ENCODE results near the gene SYNJ2.

The SYNJ2 gene

DNA sequence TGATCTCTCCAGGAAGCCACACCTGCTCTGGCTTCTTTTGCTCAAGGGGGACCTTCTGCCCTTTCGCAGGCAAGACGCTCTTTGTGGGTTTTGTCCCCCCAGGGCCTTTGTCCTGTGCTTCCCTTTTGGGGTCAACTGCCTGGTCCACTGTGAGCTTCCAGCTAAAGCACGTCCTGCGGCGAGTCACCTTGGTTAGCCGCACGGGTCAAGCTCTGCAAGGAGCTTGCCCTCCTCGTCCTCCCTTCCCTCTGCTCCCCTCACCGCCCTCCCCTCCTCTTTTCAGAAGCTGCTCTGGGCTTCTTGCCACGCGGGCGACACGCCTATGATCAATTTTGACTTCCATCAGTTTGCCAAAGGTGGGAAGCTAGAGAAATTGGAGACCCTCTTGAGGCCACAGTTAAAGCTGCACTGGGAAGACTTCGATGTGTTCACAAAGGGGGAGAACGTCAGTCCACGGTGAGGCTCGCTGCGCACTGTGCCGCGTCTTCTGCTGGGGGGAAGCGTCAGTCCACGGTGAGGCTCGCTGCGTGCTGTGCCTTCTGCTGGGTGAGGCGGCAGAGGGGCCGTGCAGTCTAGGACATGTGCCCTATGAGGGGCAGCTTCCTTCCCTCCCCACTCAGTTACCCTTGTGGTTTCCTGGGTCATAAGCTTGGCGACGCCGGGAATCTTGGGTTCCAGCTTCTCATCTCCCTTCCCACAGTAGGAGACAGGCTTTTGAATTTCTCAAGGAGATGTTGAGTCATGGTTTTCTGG, 80.2 kb downstream of the SYNJ2 start:
- FAIRE-seq: no peak

DNA sequence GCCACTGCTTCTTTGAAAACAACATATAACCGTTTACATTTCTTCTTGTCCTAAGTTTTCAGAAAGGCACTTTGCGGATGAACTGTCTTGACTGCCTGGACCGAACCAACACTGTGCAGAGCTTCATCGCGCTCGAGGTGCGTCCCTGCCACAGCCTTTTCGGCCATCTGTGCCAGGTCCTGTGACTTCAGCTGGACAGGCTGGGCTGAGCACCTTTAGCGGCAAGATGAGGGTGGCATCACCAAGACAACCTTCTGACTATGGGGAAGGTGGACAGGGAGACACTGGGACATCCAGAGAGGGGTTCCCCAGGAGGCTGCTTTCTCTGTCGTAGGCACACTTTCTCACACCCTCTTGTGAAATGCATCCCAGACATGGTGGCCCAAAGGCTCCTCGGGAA, 82.1 kb downstream of the SYNJ2 start:
- FAIRE-seq: no peak

DNA sequence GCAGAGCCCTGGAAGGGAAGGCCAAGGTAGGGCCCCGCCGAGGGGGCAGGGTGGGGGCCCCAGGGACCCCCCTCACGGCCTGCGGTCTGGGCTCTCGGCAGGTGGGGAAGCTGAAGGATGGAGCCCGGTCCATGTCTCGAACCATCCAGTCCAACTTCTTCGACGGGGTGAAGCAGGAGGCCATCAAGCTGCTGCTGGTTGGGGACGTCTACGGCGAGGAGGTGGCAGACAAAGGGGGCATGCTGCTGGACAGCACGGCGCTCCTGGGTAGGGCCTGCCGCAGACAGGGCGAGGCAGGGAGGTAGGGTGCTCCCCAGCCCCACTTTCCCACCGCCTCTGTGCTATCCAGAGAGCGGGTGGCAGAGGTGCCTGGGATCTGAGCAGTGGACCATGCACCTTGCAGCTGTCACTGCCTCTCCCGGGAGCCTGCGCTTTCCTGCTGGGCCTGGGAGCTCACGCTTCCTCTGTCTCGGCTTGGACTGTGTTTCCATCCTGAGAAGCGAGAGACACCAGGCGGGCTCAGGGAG, 83.1 kb downstream of the SYNJ2 start:
- FAIRE-seq: no peak

DNA sequence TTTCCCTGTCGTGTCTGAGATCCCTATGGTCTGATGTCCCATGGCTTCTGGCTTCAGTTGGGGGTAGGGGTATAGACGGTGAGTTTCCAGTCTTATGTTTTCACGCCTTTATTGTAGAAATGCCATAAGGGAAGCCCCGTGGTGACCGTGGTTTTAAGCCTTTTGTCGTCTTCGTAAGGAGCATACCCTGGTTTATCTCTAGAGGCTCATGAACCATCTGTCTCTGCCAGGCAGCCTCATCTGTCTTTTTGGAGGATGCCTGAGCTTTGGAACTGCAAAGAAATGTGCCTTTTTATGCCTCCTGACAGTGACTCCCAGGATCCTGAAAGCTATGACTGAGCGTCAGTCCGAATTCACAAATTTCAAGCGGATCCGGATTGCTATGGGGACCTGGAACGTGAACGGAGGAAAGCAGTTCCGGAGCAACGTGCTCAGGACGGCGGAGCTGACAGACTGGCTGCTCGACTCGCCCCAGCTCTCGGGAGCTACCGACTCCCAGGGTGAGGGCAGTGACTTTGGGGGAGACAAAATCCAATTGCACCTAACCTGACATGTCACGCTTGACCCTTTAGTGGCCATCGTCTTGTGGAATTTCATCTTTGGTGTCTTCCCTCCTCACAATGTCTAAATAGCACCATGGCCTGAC, 84.6 kb downstream of the SYNJ2 start:
- FAIRE-seq: no peak

DNA sequence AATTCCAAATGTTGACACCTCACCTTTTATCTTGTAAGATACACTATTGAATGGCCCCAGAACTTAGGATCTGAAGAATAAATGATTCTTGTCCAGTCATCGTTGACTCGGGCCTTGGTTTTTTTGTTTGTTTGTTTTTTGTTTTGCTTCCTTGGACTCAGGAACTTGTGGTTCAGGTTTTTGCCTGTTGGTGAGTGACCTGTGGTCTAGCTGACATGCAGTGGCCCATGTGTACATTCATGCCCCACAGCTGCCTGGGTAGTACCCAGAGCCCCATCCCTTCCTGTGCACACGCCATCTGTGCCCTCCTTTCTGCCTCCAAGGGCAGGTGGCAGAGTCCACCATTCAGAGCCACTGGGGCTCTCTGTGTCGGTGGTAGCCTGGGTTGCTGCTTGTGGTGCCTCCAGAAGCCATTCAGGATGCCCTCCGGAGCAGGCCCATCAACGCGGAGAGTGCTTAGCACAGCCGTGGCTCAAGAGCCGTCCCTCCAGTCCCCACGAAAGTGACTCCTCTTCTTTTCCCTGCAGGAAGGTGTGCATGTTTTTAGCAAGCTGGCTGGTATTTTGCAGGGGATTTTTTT, 85.9 kb downstream of the SYNJ2 start:
- FAIRE-seq: no peak

DNA sequence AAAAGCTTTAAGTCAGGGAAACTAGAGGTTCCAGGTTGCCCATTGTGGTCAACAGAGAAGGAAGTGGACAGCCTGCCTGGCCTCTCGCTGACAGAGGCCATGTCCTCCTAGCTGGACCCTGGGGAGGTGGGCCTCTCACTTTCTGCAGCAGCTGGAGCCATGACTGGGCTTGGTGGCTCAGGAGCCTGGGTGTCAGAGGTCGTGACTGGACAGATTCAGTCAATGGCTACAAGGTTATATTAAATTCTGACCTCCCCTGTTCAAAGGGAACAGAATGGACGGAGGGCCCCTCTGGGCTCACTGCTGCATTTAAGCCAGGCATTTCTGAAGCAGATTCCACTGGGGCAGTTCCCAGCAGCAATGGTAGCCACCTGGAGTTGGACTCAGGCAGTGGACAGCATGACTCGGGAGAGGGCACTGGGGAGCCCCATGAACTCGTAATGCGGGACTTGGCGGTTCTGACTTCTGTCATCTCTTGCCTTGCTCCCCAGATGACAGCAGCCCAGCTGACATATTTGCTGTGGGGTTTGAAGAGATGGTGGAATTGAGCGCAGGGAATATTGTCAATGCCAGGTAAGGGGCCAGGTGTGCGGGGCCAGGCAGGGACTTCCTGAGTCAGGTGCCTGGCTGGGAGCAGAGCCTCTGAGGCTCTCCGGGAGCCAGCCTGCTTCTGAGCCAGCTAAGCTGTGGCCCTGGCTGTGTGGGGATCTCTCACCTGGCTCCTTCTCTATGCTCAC, 86.7 kb downstream of the SYNJ2 start:
- no peak for FAIRE-seq

DNA sequence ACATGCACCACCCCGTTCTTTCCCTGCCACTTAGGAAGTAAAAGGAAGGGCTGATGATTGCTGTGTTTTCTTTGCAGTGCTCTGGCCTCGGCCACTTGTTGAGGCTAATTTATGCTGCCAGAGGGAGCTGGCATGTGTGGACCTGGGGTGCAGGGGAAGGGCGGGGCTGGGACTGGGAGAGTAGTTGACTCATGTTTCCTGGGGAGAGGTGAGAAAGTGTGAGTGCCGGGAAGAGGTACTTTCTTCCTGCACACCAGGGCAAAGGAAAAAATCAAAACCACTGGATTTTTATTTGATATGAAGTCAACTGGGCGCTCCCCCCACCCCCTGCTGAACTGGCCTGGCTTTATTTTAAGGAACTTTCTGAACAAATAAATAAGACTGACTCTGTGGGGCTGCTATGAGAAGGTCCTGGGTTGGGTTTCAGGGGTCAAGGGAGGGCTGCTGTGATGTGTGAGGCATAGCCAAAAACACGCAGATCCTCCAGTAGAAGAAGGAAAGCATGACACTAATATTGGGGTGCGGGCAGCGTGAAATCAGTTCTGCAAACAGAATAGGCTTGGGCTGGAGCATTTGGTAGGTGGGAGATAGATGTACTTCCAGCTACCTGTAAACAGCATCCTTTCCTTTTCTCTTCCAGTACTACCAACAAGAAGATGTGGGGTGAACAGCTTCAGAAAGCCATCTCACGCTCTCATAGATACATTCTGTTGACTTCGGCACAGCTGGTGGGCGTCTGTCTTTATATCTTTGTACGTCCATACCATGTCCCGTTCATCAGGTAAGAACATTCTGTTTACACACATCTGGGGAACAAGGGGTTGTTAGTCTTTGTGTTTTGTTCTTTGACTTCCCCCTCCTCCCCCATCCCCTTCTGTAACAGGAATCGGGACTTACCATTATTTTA, 87.5 kb downstream of the SYNJ2 start:
- no peak for FAIRE-seq

DNA sequence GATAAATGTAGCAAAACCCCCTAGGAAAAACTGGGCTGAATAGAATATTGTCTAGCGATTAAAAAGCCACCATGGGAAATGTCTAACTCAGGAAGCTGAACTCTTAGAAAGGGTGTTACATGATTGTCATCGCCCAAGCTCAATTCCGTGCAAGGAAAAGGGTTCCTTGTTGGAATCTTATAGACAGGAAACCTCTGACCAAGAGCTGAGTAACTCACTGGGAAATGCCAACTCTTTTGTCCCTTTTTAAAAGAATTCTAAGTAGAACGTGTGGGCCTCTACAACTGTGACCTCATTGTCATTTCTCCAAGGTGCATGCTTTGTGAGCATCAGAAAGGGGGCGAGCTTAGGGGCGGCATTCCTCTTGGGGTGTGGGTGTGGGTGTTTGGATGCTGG, 88.1 kb downstream of the SYNJ2 start:
- no peak for FAIRE-seq

DNA sequence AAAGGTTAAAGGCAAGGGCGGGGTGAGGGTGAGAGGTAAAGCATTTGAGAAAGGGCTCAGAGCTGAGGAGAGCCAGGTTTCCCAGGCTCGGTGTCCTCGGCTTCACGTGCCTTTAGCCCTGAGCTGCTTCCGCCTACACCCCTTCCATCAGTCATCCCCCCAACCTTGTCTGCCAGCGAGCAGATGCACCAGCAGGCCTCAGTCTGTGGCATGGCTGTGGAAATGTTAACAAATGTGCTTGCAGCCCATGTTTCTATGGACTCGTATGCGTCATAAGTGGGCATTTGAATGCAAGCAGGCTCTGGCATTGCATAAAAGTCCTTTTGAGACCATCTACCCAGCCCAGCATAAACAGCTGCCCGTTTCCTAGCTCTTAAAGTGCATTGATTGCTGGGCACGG, 88.8 kb downstream of the SYNJ2 start:
- FAIRE-seq: no peak

DNA sequence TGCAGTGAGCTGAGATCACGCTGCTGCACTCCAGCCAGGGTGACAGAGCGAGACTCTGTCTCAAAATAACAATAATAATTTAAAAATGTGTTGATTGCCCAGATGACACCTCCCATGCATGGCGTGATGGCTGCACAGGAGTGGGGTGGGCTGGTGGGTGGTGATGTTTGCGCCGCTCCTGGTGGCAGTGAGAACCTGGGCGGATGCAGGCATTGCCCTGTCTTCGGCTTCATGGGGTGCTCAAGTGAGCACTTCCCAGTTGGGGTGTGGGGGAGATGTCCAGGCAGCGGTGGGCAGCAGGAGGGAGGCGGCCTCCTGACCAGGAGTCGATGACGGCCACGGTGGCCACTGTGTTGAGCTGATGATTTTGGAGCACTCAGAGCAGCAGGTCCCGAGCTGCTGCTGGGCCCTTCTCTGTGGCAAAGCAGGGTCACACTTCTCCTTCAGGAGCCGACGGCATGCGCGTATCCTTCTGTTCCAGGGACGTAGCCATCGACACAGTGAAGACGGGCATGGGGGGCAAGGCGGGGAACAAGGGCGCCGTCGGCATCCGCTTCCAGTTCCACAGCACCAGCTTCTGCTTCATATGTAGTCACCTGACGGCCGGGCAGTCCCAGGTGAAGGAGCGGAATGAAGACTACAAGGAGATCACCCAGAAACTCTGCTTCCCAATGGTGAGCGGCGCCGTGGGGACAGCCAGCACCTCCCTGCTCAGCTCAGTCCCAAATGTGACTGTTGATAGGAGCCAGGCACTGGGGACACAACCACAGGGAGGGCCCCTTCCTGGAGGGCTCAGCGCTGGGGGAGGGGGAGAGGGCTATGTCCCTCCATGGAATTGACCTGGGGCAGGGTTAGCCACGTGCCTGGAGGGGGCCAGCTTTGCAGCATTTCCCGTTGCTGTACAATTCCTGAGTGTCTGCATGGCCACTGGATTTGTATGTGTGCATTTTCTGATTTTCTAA, 89.7 kb downstream of the SYNJ2 start:
- no peak for FAIRE-seq

DNA sequence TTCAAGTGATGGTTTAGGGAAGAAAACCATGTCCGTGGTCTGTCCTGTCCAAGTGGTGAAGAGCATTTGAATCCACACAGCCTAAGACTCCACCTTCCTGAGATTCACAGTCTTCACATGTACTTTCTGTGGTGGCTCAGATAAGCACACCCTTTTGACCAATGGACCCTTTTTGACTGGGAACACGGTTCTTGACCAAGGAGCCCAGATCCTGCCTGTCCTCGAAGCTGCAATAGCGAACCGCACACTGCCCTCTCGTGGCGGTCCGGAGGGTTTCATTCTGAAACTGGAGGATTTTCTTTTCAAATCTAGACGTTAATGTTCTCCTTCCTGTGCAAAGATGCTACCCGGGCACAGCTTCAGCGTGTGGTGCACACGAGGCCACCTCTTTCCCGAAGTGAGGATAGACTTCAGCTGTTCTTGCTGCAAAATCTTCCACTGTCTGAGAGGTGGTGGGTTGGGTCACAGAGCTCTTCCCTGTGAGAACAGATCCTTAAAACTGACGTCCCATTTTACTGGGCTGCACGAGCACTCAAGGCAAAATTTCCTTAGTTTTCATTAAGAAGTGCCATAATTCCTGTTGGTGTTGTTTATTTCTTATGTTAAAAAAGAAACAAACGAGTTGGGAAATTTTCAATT, 90.5 kb downstream of the SYNJ2 start:
- no peak for FAIRE-seq

DNA sequence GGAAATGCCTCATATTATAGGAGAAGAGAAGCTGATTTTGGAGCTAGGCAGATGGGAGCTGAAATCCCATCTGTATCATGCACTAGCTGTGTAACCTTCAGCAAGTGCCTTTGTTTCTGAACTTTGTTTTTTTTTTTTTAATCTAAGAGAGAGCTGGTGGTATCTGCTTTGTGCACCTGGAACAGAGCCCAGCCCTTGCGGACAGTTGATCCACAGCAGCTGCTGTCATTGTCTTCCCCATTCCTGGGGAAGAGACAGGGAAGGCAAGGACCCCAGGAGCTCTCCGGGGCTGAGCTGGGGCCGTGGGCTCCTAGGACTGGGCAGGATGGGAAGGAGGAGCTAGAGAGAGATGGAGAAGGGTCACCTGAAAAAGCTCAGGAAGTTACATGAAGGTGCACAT, 92.1 kb downstream of the SYNJ2 start:
- FAIRE-seq: no peak

DNA sequence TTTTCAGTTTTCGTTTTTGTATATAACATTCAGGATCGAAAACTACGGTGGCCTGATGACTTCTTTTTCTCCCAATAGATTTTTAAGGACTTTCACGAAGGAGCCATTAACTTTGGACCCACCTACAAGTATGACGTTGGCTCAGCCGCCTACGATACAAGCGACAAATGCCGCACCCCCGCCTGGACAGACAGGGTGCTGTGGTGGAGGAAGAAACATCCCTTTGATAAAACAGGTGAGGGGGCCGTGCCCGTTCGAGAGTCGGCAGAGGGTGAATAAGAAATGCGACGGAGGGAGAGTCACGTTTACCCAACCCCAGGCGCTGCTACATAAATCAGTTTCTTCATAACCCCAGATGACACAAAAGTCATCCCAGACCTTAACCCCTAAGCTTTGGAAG, 94.9 kb downstream of the SYNJ2 start:
- no peak for FAIRE-seq

DNA sequence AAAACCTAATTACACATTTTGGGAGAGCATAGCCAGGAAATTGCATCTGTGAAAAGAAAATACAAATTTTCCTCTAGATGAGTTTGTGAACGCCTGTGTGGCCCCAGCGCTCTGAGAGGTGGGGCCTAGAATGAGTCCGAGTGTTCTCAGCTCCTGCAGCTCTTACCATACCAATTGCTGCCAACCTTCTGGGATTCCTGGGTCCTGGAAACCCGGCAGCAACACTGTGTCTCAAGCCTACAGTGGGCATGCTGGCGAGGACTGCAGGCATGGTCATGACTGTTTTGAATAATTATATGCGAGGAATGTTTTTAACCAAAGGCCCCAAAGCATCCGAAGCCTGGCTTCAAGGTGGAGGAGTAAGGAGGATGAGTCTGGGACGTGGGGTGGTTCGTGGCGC, 96.0 kb downstream of the SYNJ2 start:
- no peak for FAIRE-seq

DNA sequence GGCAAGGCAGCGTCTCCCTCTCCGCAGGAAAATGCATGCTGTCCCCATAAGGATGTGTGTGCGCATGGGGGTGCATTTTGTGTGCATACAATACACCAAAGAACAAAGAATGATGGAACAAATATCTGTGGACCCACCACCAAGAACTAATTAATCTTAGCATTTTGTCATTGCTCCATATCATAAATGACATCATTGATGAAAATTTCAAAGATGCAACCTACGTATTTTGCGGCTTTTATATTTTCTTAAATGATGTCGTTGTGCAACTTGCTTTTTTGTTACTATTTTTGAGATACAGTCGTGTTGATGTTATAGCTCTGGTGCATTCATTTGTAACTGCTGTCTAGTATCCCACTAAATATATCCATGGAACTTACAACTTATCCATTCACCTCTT, 96.7 kb downstream of the SYNJ2 start:
- no peak for FAIRE-seq

DNA sequence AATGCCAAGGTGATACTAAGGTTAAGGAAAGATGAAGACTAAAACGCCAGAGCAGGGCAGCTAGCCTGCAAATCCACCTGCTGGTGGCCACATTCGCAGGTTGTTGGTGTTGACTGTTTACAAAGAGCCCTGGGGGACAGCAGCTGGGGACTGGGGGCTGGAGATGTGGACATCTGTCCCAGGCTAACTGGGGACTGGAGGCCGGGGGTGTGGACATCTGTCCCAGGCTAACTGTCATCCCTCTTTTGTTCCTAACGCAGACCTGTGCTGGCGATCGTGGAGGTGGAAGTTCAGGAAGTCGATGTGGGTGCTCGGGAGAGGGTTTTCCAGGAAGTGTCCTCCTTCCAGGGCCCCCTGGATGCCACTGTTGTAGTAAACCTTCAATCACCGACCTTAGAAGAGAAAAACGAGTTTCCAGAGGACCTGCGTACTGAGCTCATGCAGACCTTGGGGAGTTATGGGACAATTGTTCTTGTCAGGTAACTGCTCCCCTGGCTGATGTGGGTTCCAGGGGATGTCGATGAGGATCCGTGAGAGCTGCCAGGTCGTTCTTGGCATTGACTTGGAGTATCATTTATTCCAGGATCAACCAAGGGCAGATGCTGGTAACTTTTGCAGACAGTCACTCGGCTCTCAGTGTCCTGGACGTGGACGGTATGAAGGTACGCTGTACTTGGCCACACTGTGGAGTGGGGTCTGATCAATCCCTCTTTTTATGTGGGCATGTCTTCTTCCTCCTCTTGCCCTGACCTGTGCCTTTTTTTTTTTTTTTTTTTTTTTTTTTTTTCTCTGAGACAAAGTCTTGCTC, 99.4 kb downstream of the SYNJ2 start:
- FAIRE-seq: no peak

DNA sequence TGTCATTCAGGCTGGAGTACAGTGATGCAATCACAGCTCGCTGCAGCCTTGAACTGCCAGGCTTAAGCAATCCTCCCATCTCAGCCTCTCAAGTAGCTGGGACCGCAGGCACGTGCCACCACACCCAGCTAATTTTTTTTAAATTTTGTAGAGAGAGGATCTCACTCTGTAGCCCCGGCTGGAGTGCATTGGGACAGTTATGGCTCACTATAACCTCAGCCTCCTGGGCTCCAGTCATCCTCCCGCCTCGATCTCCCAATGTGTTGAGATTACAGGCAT, 99.9 kb downstream of the SYNJ2 start:
- no peak for FAIRE-seq

DNA sequence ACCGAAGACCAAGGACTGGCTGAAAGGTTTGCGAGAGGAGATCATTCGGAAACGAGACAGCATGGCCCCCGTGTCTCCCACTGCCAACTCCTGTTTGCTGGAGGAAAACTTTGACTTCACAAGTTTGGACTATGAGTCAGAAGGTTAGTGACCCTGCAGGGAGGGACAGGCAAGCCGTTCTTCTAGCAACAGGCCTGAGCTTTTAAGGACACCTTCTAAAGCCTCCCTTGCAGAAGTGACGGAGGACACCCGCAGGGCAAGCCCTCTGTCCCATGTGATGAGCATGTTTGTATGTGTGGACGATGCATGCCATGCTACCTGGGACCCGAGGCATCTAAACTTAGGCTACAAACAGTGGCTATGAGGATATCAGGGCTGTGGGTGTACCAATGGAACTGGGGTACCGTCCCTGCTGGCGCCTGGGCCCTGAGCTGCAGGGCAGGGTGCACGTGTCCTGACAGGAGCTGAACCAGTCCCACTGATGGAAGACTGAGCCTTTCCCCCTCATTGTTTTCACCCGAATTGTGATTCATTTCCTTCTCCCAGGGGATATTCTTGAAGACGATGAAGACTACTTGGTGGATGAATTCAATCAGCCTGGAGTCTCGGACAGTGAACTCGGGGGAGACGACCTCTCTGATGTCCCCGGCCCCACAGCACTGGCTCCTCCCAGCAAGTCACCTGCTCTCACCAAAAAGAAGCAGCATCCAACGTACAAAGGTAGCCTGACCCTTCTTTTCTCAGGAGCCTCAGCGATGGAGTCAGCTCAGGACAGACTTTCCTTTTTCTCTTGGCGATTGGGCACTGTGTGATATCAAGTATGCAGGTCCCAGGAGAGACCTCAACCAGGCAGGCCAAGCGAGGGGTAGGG, 102.0 kb downstream of the SYNJ2 start:
- FAIRE-seq: no peak

Data from colon (tissue), 2 donors.